Measurements from ENCODE around the gene GDI1.

GRCh38 chrX:154433605-154434004 is 3.3 kb upstream of the GDI1 start:
- TF ChIP-seq EZH2 (IDR thresholded peaks at IDR 0.05) (no peak), POLR2AphosphoS5 (IDR thresholded peaks at IDR 0.05; ENCODE audit: borderline replicate concordance, low read depth, low read length) (no peak)

Data from SK-N-MC (cell line).